GM21360 (cell line): ENCODE measurements around the gene EXOC6.
A peak's percentile ranks its signal among the peaks of the same experiment; 100 is the strongest.
"Not testable (repeated sequence)": the region's sequence is repeated elsewhere in the genome, so short reads cannot be mapped to it uniquely, and the experiment has no call there.

Experiments used
- ATAC-seq: cut with Tn5 transposase; IDR thresholded peaks from one replicate; pipeline ENCODE4 v1.9.1; 2021; ENCODE audit warnings: mild to moderate bottlenecking, moderate library complexity; ENCODE audit not compliant: unreplicated experiment

The EXOC6 gene

DNA sequence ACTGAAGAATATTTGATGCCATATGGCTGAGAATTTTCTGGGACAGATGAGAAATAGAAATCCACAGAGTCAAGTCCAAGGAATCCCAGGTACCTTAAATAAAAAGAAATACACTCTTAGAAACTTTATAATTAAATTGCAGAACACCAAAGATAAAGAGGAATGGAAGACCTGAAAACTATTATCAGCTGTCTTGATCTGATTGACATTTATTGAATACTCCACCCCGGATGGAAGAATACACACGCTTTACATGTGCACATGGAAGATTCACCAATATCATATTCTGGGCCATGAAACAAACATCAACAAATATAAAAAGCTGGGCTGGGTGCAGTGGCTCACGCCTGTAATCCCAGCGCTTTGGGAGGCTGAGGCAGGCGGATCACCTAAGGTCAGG, 81.6 kb downstream of the EXOC6 start:
- ATAC-seq, result no peak

GRCh38 chr10:92931597-92931996, 83.3 kb downstream of the EXOC6 start:
- no peak for ATAC-seq

DNA sequence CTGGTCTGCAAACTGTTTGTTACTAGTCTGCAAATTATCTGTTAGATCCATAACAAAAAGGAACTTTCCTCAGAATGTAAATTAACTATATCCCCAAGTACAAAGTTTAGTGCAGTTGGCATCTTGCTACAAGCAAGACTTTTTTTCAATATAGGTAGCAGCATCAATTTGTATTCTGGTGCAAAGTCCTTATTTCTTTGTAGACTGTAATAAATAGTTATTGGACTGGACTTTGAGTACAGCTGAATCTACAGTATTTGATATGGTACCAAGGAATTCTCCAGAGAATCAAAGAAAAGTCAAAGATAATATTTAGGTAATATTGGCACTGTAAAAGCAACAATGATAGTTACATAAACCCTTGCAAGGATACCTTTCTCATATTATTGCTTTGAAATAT, 89.6 kb downstream of the EXOC6 start:
- no peak for ATAC-seq

- ATAC-seq, result no peak
These were observed 90.5 kb downstream of the EXOC6 start for GRCh38 chr10:92938841-92939240.

DNA sequence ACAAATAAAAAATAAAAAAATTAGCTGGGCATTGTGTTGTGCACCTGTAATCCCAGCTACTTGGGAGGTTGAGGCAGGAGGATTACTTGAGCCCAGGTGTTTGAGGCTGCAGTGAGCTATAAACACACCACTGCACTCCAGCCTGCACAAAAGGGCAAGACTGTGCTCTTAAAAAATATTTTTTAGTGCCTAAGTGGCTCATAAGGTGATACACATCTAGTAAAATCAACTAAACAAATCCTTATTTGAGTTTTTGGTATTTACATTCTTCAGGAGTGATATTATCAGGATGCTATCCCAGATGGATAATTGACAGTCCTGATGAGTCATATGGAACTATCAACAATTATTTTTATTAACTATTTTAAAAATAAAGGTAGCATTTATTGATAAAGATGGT, 93.9 kb downstream of the EXOC6 start:
- no peak for ATAC-seq

DNA sequence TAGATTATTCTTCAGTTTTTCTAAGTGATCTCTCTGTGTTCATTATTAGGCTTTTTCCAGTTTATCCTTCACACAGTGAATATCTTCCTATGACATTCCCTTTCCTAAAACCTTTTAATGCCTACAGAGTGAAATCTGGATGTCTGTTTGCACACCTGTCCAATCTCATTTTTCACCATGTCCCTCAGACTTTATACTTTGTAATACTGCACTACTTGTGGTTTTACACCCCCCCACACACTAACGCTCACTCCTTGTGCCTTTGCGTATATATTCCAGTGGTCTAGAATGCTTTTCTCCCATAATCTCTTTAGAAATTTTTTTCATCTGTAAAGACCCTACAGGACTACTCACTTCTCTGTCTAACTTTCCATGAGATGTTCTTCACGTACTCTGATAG, 98.2 kb downstream of the EXOC6 start:
- ATAC-seq, result no peak

GRCh38 chr10:92952573-92952972, 104.3 kb downstream of the EXOC6 start:
- ATAC-seq, result not testable (repeated sequence)

- ATAC-seq, result no peak
These were observed 109.1 kb downstream of the EXOC6 start for GRCh38 chr10:92957223-92958010.

DNA sequence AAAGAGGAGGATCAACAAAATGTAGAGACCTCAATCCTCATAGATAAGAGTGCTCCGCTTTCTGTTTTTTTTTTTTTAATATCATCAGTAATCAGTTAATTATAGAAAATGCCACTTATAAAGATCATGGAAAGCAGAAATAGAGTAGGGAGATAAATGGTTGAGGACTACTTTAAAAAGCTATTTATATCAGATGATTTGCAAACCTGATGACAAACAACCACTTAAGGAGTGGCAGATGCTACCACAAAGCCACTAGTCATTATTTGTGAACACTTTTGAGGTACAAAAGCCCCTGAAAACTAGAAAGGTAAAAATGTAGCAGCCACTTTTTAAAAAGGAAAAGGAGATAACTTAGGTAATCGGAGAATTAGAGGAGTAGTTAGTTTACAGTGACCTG, 113.3 kb downstream of the EXOC6 start:
- no peak for ATAC-seq

GRCh38 chr10:92965314-92965713, 117.0 kb downstream of the EXOC6 start:
- no peak for ATAC-seq

- ATAC-seq, result no peak
These were observed 119.3 kb downstream of the EXOC6 start for GRCh38 chr10:92967641-92968040.

- ATAC-seq, result no peak
These were observed 120.8 kb downstream of the EXOC6 start for GRCh38 chr10:92969151-92969550.

DNA sequence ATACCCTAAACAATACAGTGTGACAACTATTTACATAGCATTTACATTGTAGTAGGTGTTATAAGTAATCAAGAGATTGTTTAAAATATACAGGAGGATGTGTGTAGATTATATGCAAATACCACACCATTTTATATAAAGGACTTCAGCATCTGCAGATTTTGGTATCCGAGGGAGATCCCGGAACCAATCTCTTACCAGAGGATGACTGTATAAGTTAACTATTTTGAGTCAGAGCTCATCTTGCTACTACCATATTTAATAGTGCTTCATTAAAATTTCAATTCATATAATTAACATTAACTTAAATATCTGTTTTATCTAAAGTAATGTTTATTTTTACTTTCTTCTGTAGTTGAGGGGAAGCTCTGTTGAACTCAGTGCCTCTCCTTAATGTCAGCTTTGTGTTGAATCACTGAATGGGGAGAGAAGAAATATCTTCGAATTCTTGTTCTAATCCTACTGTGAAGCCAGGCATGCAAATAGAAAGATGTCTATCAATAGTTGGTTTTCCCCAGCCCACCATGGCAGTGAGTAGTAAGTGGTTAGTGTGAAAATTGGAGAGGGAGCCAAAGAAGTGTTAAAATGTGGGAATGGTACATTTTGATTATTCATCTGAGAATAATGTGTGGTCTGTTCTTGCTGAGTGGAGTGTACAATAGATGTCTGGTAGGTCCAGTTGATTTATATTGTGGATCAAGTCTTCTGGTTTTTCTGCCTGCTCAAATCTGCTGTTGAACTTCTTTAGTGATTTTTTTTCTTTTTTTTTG, 122.2 kb downstream of the EXOC6 start:
- no peak for ATAC-seq

DNA sequence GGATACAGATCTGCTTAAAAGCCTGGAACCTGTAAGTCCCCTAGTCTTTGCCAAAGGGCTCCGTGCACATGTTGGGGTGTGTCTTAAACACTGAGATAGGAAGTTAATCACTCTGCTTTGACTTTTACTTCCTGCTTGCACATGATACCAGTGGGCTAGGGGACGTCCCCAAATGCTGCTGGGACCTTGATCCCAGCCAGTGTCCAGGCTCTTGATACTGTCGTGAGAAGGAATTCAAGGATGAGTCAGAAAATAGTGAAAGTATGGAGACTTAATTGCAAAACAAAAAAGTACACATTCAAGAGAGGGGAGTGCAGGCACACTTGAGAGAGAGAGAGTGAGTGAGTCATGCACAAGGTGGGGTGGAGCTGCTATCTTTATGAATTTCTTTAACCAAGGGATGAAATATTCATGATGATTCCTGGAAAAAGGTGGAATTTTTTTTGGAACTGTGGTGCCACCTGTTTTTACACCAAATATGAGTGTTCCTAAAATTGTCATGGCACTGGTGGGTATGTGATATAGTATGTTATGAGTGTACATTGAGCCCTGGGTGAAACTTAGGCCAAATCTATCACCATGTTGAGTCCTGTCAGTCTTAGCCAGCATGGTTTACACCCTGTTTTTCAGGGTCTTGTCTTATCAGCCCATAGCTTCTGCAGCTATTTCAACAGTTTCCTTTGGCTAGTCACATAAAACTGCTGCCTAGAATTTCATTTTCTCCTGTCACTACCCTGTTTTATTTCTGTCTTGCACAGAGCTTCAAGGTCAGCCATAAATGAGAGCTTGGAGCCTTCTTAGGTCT, 123.9 kb downstream of the EXOC6 start:
- no peak for ATAC-seq

DNA sequence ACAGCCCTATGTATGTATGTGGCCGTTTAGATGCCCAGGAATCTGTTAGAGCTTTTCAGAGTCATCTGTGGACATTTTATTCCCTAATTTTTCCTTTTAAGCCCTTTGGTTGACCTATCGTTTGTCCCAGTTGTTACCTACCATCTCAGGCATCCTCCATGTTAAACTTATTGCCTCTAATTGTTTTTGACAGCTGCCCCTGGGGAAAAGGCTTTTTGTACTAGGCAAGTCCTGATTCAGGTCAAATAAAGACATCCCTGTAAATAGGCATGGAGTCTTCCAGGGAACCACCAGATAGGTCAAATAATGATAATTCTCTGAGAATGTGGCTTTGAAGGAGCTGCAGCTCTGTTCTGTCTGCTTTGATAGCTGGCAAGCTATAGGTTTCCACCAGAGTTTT, 124.6 kb downstream of the EXOC6 start:
- no peak for ATAC-seq

GRCh38 chr10:92976278-92976677, 128.0 kb downstream of the EXOC6 start:
- not testable (repeated sequence) for ATAC-seq

- no peak for ATAC-seq
These were observed 140.9 kb downstream of the EXOC6 start for GRCh38 chr10:92989250-92989649.

DNA sequence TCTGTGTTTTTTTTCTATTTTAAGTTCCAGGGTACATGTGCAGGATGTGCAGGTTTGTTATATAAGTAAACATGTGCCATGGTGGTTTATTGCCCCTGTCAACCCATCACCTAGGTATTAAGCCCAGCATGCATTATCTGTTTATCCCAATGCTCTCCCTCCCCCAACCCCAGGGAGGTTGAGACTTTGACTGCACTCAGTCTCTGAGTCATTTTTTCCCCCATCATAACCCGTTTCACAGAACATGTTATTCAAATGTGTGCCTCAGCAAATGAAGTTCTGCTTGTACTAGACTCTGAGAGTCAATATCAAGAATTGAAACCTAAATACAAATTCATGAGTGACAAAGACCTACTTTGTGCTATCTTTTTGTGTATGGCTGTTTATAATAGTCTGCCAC, 142.3 kb downstream of the EXOC6 start:
- peak; percentile 55 for ATAC-seq

DNA sequence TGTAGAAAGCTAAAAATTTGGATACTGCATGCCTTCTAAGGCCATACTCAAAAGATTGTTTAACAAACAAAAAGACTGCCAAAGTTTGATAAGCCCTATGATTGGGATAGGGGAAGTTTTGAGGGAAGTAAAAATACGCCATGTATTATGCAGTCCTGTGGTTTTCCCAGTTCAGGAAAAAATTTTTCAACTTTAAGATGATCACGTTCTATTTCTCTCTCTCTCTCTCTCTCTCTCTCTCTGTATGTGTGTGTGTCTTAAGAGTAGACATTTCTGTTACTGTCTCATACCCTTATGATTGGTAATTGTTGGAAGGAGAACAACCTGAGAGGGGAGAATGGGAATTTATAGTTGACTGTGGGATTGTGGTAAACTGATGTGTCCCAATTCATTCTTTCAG, 143.2 kb downstream of the EXOC6 start:
- ATAC-seq, result no peak

GRCh38 chr10:92993699-92994272, 145.5 kb downstream of the EXOC6 start:
- ATAC-seq, result no peak

GRCh38 chr10:92995509-92995908, 147.2 kb downstream of the EXOC6 start:
- ATAC-seq, result no peak
